Activated T-helper 17 cell treated with anti-CD3 and anti-CD28 coated beads, Interleukin-2, amount 50 U/mL, for 72 hours (primary cell): ENCODE measurements around the gene ARID4B. TPM values are rescaled to one million over a fixed set of nuclear protein-coding genes. Genes with fewer than 3 reads are reported as not detected.

Experiments used
- ATAC-seq: fragments of 150-1000 bp; cut with Tn5 transposase; replicated peaks from 2 replicates; pipeline ENCODE4 v1.10.0; 2021; ENCODE audit warnings: mild to moderate bottlenecking, moderate library complexity
- H3K27ac Mint-ChIP-seq: one replicate; pipeline ENCODE4 v1.8.0; 2022; ENCODE audit warnings: mixed read lengths
- H3K27me3 Mint-ChIP-seq: one replicate; pipeline ENCODE4 v1.8.0; 2022; ENCODE audit warnings: mixed read lengths
- H3K36me3 Mint-ChIP-seq: one replicate; pipeline ENCODE4 v1.8.0; 2022; ENCODE audit warnings: low read depth, mild to moderate bottlenecking, mixed read lengths
- H3K4me1 Mint-ChIP-seq: one replicate; pipeline ENCODE4 v1.8.0; 2022; ENCODE audit warnings: mixed read lengths
- H3K4me3 Mint-ChIP-seq: one replicate; pipeline ENCODE4 v1.8.0; 2022; ENCODE audit warnings: mild to moderate bottlenecking, mixed read lengths
- H3K9me3 Mint-ChIP-seq: one replicate; pipeline ENCODE4 v1.8.0; 2022; ENCODE audit warnings: mixed read lengths
- total RNA-seq, 2 donors: library from RNA; stranded (reverse); gene quantifications; one replicate each; pipeline ENCODE4 v1.2.3, GENCODE V29; 2022

ARID4B gene
- total RNA-seq, 2 donors from 2014 or later, result 42.2 to 61.2 TPM

DNA sequence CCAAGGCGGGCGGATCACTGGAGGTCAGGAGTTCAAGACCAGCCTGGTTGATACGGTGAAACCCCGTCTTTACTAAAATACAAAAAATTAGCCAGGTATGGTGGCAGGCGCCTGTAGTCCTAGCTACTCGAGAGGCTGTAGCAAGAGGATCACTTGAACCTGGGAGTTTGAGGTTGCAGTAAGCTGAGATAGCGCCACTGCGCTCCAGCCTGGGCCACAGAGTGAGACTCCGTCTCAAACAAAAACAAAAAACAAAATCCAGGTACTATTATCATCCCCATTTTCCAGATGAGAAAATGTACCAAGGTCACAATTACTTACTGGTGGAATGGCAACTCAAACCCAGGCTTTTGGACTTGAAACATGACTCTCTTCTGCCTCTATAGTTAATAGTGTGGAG, 203.9 kb downstream of the ARID4B start:
- no peaks in the 10 kb centered on the region for H3K27me3 Mint-ChIP-seq
- peaks cover 27% of the 10 kb centered on the region for H3K4me1 Mint-ChIP-seq
- ATAC-seq, result no peak
- H3K27ac Mint-ChIP-seq, result peak overlapping the region; percentile 45
- H3K4me3 Mint-ChIP-seq, result peak overlapping the region; percentile 58
- no peaks in the 10 kb centered on the region for H3K9me3 Mint-ChIP-seq
- H3K36me3 Mint-ChIP-seq, result peaks cover 100% of the 10 kb centered on the region

DNA sequence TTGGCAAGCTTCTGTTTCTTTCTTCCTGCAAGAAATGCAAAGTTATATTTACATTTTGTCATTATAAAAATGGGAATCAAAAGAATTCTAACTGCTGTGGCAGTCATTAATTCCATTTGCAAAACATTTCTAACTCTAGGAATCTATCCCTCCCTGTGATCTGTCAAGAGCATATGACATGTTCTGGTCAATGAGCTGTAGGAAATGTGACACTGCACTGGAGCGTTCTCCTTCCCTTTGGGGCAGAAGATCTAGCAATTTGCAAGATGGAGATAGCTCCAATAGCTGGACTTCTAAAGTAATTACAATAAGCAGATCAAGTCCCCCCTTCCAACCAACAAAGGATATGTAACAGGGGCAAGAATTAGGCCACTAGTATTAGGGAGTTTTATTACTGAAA, 205.6 kb downstream of the ARID4B start:
- peaks cover 100% of the 10 kb centered on the region for H3K36me3 Mint-ChIP-seq
- peaks cover 27% of the 10 kb centered on the region for H3K4me1 Mint-ChIP-seq

More for the DNA sequence above, 205.6 kb downstream of the ARID4B start:
- H3K4me3 Mint-ChIP-seq, result no peak overlapping the region
- H3K9me3 Mint-ChIP-seq, result no peaks in the 10 kb centered on the region
- no peak overlapping the region for H3K27ac Mint-ChIP-seq
- H3K27me3 Mint-ChIP-seq, result no peaks in the 10 kb centered on the region
- no peak for ATAC-seq

Other genes with a start within 250 kb of the ARID4B start
- 100 to 1,000 TPM; 110 to 117 TPM for gene TOMM20, start 199.3 kb downstream of the ARID4B start, total RNA-seq
- 100 to 1,000 TPM; 114 to 122 TPM for gene RBM34, start 166.9 kb downstream of the ARID4B start, total RNA-seq
- 10 to 100 TPM; 28.9 to 32.9 TPM for gene GGPS1, start 391 bp upstream of the ARID4B start, total RNA-seq
- gene TBCE, start 39.2 kb upstream of the ARID4B start, total RNA-seq, result 10 to 100 TPM; 21.5 to 31.7 TPM
- gene B3GALNT2, start 176.3 kb upstream of the ARID4B start, total RNA-seq, result 10 to 100 TPM in 1 of 2 donors, 1 to 10 TPM in 1; 9.4 to 18.1 TPM